Measurements from ENCODE around the gene NCK2.

DNA sequence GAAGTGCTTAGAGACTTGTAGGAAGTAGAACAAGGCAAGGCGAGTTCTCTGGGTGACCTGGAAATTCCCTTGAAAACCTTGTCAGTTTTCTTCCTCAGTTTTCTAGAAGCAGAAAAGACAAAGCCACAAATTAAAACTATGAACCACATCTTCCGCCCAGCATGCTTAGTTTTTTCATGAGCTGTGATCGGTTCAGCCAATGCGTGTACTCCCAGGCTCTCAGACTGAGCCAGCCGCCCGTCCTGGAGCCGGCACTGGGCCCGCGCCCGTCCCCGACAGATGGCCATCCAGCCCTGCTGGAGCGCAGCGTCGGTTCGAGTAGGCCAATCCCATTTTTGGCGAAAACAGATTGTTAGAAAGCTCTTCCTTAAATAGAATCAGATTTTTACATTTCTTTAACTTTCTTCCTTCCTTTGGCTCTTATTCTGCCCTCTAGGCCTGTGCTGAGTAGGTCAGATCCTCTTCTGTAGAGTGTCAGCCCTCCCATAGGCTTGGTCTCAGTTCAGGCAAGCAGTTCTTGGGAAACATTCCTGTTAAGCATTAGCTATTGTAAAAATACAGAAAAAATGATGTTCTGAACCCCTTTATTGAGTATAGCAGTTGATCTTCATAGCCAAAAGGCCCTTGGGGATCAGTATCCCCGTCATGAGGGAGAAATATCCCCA is 112.5 kb downstream of the NCK2 start:
- no peak for TF ChIP-seq CTCF (IDR thresholded peaks at IDR 0.05)
- TF ChIP-seq, protein P1, sequence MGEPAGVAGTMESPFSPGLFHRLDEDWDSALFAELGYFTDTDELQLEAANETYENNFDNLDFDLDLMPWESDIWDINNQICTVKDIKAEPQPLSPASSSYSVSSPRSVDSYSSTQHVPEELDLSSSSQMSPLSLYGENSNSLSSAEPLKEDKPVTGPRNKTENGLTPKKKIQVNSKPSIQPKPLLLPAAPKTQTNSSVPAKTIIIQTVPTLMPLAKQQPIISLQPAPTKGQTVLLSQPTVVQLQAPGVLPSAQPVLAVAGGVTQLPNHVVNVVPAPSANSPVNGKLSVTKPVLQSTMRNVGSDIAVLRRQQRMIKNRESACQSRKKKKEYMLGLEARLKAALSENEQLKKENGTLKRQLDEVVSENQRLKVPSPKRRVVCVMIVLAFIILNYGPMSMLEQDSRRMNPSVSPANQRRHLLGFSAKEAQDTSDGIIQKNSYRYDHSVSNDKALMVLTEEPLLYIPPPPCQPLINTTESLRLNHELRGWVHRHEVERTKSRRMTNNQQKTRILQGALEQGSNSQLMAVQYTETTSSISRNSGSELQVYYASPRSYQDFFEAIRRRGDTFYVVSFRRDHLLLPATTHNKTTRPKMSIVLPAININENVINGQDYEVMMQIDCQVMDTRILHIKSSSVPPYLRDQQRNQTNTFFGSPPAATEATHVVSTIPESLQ (CRISPR knock-in tag; IDR thresholded peaks at IDR 0.05): no peak
- TF ChIP-seq, protein P2, sequence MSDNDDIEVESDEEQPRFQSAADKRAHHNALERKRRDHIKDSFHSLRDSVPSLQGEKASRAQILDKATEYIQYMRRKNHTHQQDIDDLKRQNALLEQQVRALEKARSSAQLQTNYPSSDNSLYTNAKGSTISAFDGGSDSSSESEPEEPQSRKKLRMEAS (CRISPR knock-in tag; IDR thresholded peaks at IDR 0.05): no peak
- no peak for TF ChIP-seq CREB1 (CRISPR knock-in tag; IDR thresholded peaks at IDR 0.05)
- no peak for TF ChIP-seq CBFB (CRISPR knock-in tag; IDR thresholded peaks at IDR 0.05; ENCODE audit: low read depth)

Data from WTC11 (cell line).